H1 (cell line): ENCODE results near the gene RGMB. TPM values are rescaled to one million over a fixed set of nuclear protein-coding genes. Genes with fewer than 3 reads are reported as not detected.

ENCODE experiments used
- CTCF ChIA-PET: fragments of 300-600 bp; sonication (Branson Sonifier 250); formaldehyde crosslinking; loops from one replicate; lab custom pipeline; 2021; ENCODE audit not compliant: partially characterized antibody; lab: Charles Lee
- POLR2A ChIA-PET: fragments of 300-600 bp; sonication (Branson Sonifier 250); formaldehyde crosslinking; loops from one replicate; lab custom pipeline; 2021; ENCODE audit warnings: inconsistent platforms; ENCODE audit not compliant: partially characterized antibody; lab: Charles Lee
- DNase-seq, 2 experiments: peaks; one replicate each; pipeline versions ENCODE4 v3.0.0 to v3.0.0-alpha.2; 2010 to 2022; ENCODE audit warnings: low spot score in 2 of 2, low read depth in 1 of 2, mixed read lengths in 1 of 2
- FAIRE-seq: peaks from 2 replicates; lab custom pipeline; 2011; peaks lifted over from hg19 to GRCh38; lab: Jason Lieb, UNC
- H2AFZ ChIP-seq: 2 replicates; pipeline ENCODE4 v1.8.1; 2012; ENCODE audit warnings: low read length, inconsistent platforms
- H2AK5ac ChIP-seq: 2 replicates; pipeline ENCODE4 v1.6.1; 2013; ENCODE audit warnings: low read depth, low read length
- H2BK120ac ChIP-seq: replicated peaks from 2 replicates; pipeline ENCODE3; 2013; ENCODE audit warnings: low read depth, low read length, inconsistent platforms
- H2BK12ac ChIP-seq: 2 replicates; pipeline ENCODE4 v1.6.1; 2013; ENCODE audit warnings: low read depth, low read length
- H2BK15ac ChIP-seq: 2 replicates; pipeline ENCODE4 v1.6.1; 2013; ENCODE audit warnings: low read length
- H2BK20ac ChIP-seq: 2 replicates; pipeline ENCODE4 v1.6.1; 2013; ENCODE audit warnings: low read length
- H2BK5ac ChIP-seq: 2 replicates; pipeline ENCODE4 v1.6.1; 2013; ENCODE audit warnings: low read depth, low read length
- H3K14ac ChIP-seq: 2 replicates; pipeline ENCODE4 v1.6.1; 2013; ENCODE audit warnings: inconsistent platforms; ENCODE audit not compliant: insufficient read length
- H3K18ac ChIP-seq: 2 replicates; pipeline ENCODE4 v1.6.1; 2013; ENCODE audit warnings: low read length; ENCODE audit errors: extremely low read depth
- H3K23ac ChIP-seq: 2 replicates; pipeline ENCODE4 v1.6.1; 2013; ENCODE audit warnings: inconsistent platforms; ENCODE audit not compliant: insufficient read length
- H3K23me2 ChIP-seq: 2 replicates; pipeline ENCODE4 v1.6.1; 2013; ENCODE audit warnings: low read depth, low read length
- H3K27ac ChIP-seq: 2 replicates; pipeline ENCODE4 v1.6.1; 2011; ENCODE audit warnings: low read depth, low read length, inconsistent platforms
- H3K27me3 ChIP-seq, 4 experiments: replicated peaks in 1 of 4; 1 replicate in 1 of 4; 2 replicates in 3 of 4; pipeline versions ENCODE4 v1.6.1 to v1.8.1; 2011 to 2013; ENCODE audit warnings: low read length in 3 of 4, mild to moderate bottlenecking in 3 of 4, inconsistent platforms in 2 of 4, mixed read lengths in 2 of 4, moderate library complexity in 1 of 4; ENCODE audit not compliant: control insufficient read depth in 3 of 4, insufficient read depth in 3 of 4; ENCODE audit errors: extremely low read depth in 1 of 4
- H3K36me3 ChIP-seq, 4 experiments: 2 replicates each; pipeline versions ENCODE4 v1.6.1 to v1.8.1; 2011 to 2013; ENCODE audit warnings: mild to moderate bottlenecking in 4 of 4, low read length in 3 of 4, moderate library complexity in 2 of 4, control low read depth in 1 of 4, inconsistent platforms in 1 of 4; ENCODE audit not compliant: insufficient read depth in 4 of 4, control insufficient read depth in 2 of 4
- H3K4ac ChIP-seq: replicated peaks from 2 replicates; pipeline ENCODE3; 2013; ENCODE audit warnings: low read length, low read depth, mixed read lengths, inconsistent platforms; ENCODE audit not compliant: insufficient read length
- H3K4me1 ChIP-seq, 4 experiments: replicated peaks in 1 of 4; 1 replicate in 1 of 4; 2 replicates in 3 of 4; pipeline versions ENCODE4 v1.6.1 to v1.8.1; 2011 to 2013; ENCODE audit warnings: low read length in 3 of 4, inconsistent platforms in 2 of 4, mixed read lengths in 1 of 4; ENCODE audit not compliant: insufficient read depth in 4 of 4, control insufficient read depth in 3 of 4
- H3K4me2 ChIP-seq, 2 experiments: 2 replicates each; pipeline versions ENCODE4 v1.6.1 to v1.8.1; 2011 to 2013; ENCODE audit warnings: low read depth in 2 of 2, low read length in 2 of 2, control low read depth in 1 of 2, inconsistent platforms in 1 of 2, mild to moderate bottlenecking in 1 of 2; ENCODE audit not compliant: insufficient read depth in 1 of 2
- H3K4me3 ChIP-seq, 4 experiments: fragments of 200-600, 300-600 bp in 1 of 4; sonication (generic), shearing (Covaris generic), sonication (Bioruptor Twin) in 1 of 4; 2 replicates each; pipeline versions ENCODE4 v1.5.1 to v1.8.1; 2011 to 2016; ENCODE audit warnings: low read length in 4 of 4, low read depth in 3 of 4, control low read depth in 2 of 4, inconsistent platforms in 2 of 4, mild to moderate bottlenecking in 2 of 4, mixed read lengths in 1 of 4, moderate library complexity in 1 of 4; ENCODE audit not compliant: insufficient read depth in 2 of 4; ENCODE audit errors: extremely low read depth in 1 of 4
- H3K56ac ChIP-seq: replicated peaks from 2 replicates; pipeline ENCODE3; 2013; ENCODE audit warnings: low read depth, mild to moderate bottlenecking, mixed read lengths, low read length, inconsistent platforms; ENCODE audit not compliant: insufficient read length
- H3K79me1 ChIP-seq: 2 replicates; pipeline ENCODE4 v1.6.1; 2013; ENCODE audit warnings: low read depth, low read length, control low read depth
- H3K79me2 ChIP-seq, 2 experiments: 2 replicates each; pipeline versions ENCODE4 v1.6.1 to v1.8.1; 2012 to 2013; ENCODE audit warnings: low read length in 2 of 2, mild to moderate bottlenecking in 2 of 2, inconsistent platforms in 1 of 2; ENCODE audit not compliant: insufficient read depth in 2 of 2, control insufficient read depth in 1 of 2
- H3K9ac ChIP-seq, 4 experiments: replicated peaks in 1 of 4; 1 replicate in 1 of 4; 2 replicates in 3 of 4; pipeline versions ENCODE4 v1.6.1 to v1.8.1; 2011 to 2013; ENCODE audit warnings: low read depth in 3 of 4, low read length in 3 of 4, control low read depth in 2 of 4, mild to moderate bottlenecking in 2 of 4, moderate library complexity in 2 of 4, inconsistent platforms in 1 of 4; ENCODE audit errors: extremely low read depth in 1 of 4
- H3K9me3 ChIP-seq, 2 experiments: 2 replicates each; pipeline versions ENCODE4 v1.6.1 to v1.8.1; 2012 to 2013; ENCODE audit warnings: mild to moderate bottlenecking in 2 of 2, moderate library complexity in 2 of 2, control low read depth in 1 of 2, inconsistent platforms in 1 of 2, low read depth in 1 of 2, low read length in 1 of 2, mixed read lengths in 1 of 2; ENCODE audit not compliant: insufficient read depth in 2 of 2
- H4K20me1 ChIP-seq, 2 experiments: replicated peaks in 1 of 2; 2 replicates each; pipeline versions ENCODE3 to v1.8.1; 2011 to 2013; ENCODE audit warnings: inconsistent platforms in 2 of 2, low read length in 2 of 2, mild to moderate bottlenecking in 1 of 2; ENCODE audit not compliant: insufficient read depth in 2 of 2, control insufficient read depth in 1 of 2
- H4K5ac ChIP-seq: 2 replicates; pipeline ENCODE4 v1.6.1; 2013; ENCODE audit warnings: low read length, low read depth, mixed read lengths, inconsistent platforms; ENCODE audit not compliant: insufficient read length
- H4K8ac ChIP-seq: 2 replicates; pipeline ENCODE4 v1.8.0; 2013; ENCODE audit warnings: mild to moderate bottlenecking, moderate library complexity, low read length, inconsistent platforms; ENCODE audit not compliant: insufficient read depth; ENCODE audit errors: extremely low read depth
- H4K91ac ChIP-seq: replicated peaks from 2 replicates; pipeline ENCODE3; 2013; ENCODE audit warnings: low read length, mixed read lengths, inconsistent platforms; ENCODE audit not compliant: insufficient read length
- CEBPB ChIP-seq: IDR thresholded peaks from 2 replicates; pipeline ENCODE4 v1.6.1; 2012; ENCODE audit warnings: low read depth, low read length
- FOSL1 ChIP-seq: IDR thresholded peaks from 2 replicates; pipeline ENCODE4 v1.6.1; 2011; ENCODE audit warnings: mild to moderate bottlenecking, low read depth, low read length, moderate library complexity; ENCODE audit not compliant: insufficient read depth
- GTF2F1 ChIP-seq: IDR thresholded peaks from 2 replicates; pipeline ENCODE4 v1.6.1; 2012; ENCODE audit warnings: low read depth, low read length, improper control_type of control experiment, borderline replicate concordance
- KDM4A ChIP-seq: IDR thresholded peaks from one replicate; pipeline ENCODE4 v1.7.1; 2012; ENCODE audit warnings: low read depth, mild to moderate bottlenecking, moderate library complexity, low read length, inconsistent platforms; ENCODE audit not compliant: severe bottlenecking
- KDM5A ChIP-seq: fragments of 200-600 bp; IDR thresholded peaks from 2 replicates; pipeline ENCODE4 v1.7.1; 2012; ENCODE audit warnings: mild to moderate bottlenecking, low read length, inconsistent platforms, mixed read lengths
- POLR2AphosphoS5 ChIP-seq: IDR thresholded peaks from 2 replicates; pipeline ENCODE4 v1.6.1; 2011; ENCODE audit warnings: low read depth, low read length
- WGBS, 2 experiments: shearing (Covaris generic) in 1 of 2; methylation state at CpG; one replicate each; pipeline versions ENCODE4 v1.1.6 to v1.1.7; 2013 to 2015; ENCODE audit warnings: low lambda C conversion rate in 2 of 2, mixed read lengths in 2 of 2, inconsistent platforms in 1 of 2, low coverage in 1 of 2, missing lambda C conversion rate in 1 of 2; ENCODE audit not compliant: insufficient replicate concordance in 2 of 2, insufficient coverage in 1 of 2, insufficient read length in 1 of 2; ENCODE audit errors: extremely low coverage in 1 of 2, missing lambda C conversion rate in 1 of 2; 5-methylcytosine and 5-hydroxymethylcytosine counted together
- polyA plus RNA-seq, 7 experiments: library from polyadenylated mRNA; depleted of rRNA in 3 of 7; stranded (reverse) in 5 of 7; unstranded in 2 of 7; fragments of >200 nt in 5 of 7; fragments of 200-250 nt in 2 of 7; gene quantifications; 1 replicate in 5 of 7; 2 replicates in 1 of 7; 4 replicates in 1 of 7; pipeline versions ENCODE4 v1.2.1 to v1.2.3, GENCODE V29; 2011 to 2013; ENCODE audit warnings: missing spikeins in 2 of 7, mixed read lengths in 2 of 7
- total RNA-seq: library from RNA; stranded (reverse); fragmentation: NEBNext Ultra II Directional; extraction: Animal tissue kit (Norgen Biotek cat#: 25700); gene quantifications from 2 replicates; pipeline ENCODE4 v1.2.1, GENCODE V29; 2021

The RGMB gene
- total and polyA plus RNA-seq, 2 of the 8 experiments (the other 6 are each of a cell fraction or from before 2014, with no cell fraction given) = 11.7 to 27.0 TPM

DNA sequence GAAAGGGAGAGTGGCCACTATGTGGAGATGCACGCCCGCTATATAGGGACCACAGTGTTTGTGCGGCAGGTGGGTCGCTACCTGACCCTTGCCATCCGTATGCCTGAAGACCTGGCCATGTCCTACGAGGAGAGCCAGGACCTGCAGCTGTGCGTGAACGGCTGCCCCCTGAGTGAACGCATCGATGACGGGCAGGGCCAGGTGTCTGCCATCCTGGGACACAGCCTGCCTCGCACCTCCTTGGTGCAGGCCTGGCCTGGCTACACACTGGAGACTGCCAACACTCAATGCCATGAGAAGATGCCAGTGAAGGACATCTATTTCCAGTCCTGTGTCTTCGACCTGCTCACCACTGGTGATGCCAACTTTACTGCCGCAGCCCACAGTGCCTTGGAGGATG lies 19.8 kb downstream of the RGMB start:
- H3K9ac ChIP-seq = no peak overlapping the region
- TF ChIP-seq KDM4A = no peak
- no peak for TF ChIP-seq CEBPB
- no peak for TF ChIP-seq GTF2F1
- no peak for TF ChIP-seq KDM5A
- 0 out of 2 replicates have a peak, but pooled peaks have one; percentile 24 for TF ChIP-seq POLR2AphosphoS5
- TF ChIP-seq FOSL1 = no peak
- TF ChIP-seq, all 59 proteins: peak for 1
- 92% methylated on average over 12 of the region's 14 CpGs; no CpG with 5 or more reads in 1 of the 2 experiments for whole genome bisulfite sequencing, 2 experiments
- Histone ChIP-seq H2AFZ (no peak overlapping the region), H3K4me3 (no peak overlapping the region), H3K36me3 (peaks cover 4 to 20% (median 7%) of the 10 kb centered on the region in 4 experiments; a peak in 6 of 8 replicates), H3K79me2 (peaks cover 0 to 48% of the 10 kb centered on the region in 2 experiments; a peak in 2 of 4 replicates), H3K14ac (no peak overlapping the region), H3K23me2 (no peaks in the 10 kb centered on the region), H2BK15ac (no peak overlapping the region), H3K4me1 (peaks cover 4 to 17% (median 7%) of the 10 kb centered on the region in 4 experiments; a peak in 4 of 7 replicates), H2BK12ac (no peak overlapping the region), H3K79me1 (peaks cover 8% of the 10 kb centered on the region), H4K8ac (no peak overlapping the region), H3K27me3 (no peaks in the 10 kb centered on the region), H3K23ac (no peak overlapping the region), H4K91ac (no peak overlapping the region), H2BK120ac (no peak overlapping the region), H4K20me1 (peaks cover 2 to 11% of the 10 kb centered on the region in 2 experiments), H3K9me3 (no peaks in the 10 kb centered on the region), H2BK5ac (peak overlapping the region; percentile 26), H3K56ac (no peak overlapping the region), H2BK20ac (no peak overlapping the region), H3K27ac (no peak overlapping the region), H2AK5ac (no peak overlapping the region), H3K4ac (no peak overlapping the region), H3K4me2 (no peak overlapping the region), H4K5ac (no peak overlapping the region), H3K18ac (no peak overlapping the region)
- DNase-seq = no peak
- POLR2A ChIA-PET = interaction anchor here (1.0 to 1.1 kb wide), 2 partner anchors 12 to 41 kb away, joined by 3 to 4 read pairs; no protein-coding TSS in a partner anchor
- no peak for FAIRE-seq
- CTCF ChIA-PET = interaction anchor here (0.6 to 5.6 kb wide), 2 partner anchors 23 kb away, joined by 3 to 81 read pairs; partner anchors contain the start of gene RGMB
